ENCODE results near the gene KCNMB1.
A peak's percentile ranks its signal among the peaks of the same experiment; 100 is the strongest.

KCNMB1 gene

GRCh38 chr5:170424629-170425028, 35.5 kb upstream of the KCNMB1 start:
- no peak for DNase-seq
- Mint-ChIP-seq H3K4me3 (no peak overlapping the region), H3K9me3 (no peaks in the 10 kb centered on the region), H3K27ac (no peak overlapping the region), H3K36me3 (ENCODE audit: low read depth) (no peaks in the 10 kb centered on the region), H3K4me1 (ENCODE audit: low read depth) (peaks cover 2% of the 10 kb centered on the region), H3K27me3 (no peaks in the 10 kb centered on the region)

GRCh38 chr5:170423692-170424091, 34.5 kb upstream of the KCNMB1 start:
- H3K36me3 Mint-ChIP-seq (ENCODE audit: low read depth) = no peaks in the 10 kb centered on the region
- no peak for DNase-seq
- peaks cover 2% of the 10 kb centered on the region for H3K4me1 Mint-ChIP-seq (ENCODE audit: low read depth)
- no peaks in the 10 kb centered on the region for H3K9me3 Mint-ChIP-seq
- no peak overlapping the region for H3K27ac Mint-ChIP-seq
- H3K4me3 Mint-ChIP-seq = no peak overlapping the region
- H3K27me3 Mint-ChIP-seq = no peaks in the 10 kb centered on the region

- Mint-ChIP-seq H3K36me3 (ENCODE audit: low read depth) (no peaks in the 10 kb centered on the region), H3K27ac (no peak overlapping the region), H3K4me3 (no peak overlapping the region), H3K9me3 (no peaks in the 10 kb centered on the region), H3K27me3 (no peaks in the 10 kb centered on the region), H3K4me1 (ENCODE audit: low read depth) (peaks cover 11% of the 10 kb centered on the region)
- DNase-seq = no peak
Observed at GRCh38 chr5:170421826-170422225, 32.7 kb upstream of the KCNMB1 start.

- Mint-ChIP-seq H3K4me1 (ENCODE audit: low read depth) (peaks cover 20% of the 10 kb centered on the region), H3K36me3 (ENCODE audit: low read depth) (no peaks in the 10 kb centered on the region), H3K27ac (no peak overlapping the region), H3K4me3 (no peak overlapping the region), H3K27me3 (no peaks in the 10 kb centered on the region), H3K9me3 (no peaks in the 10 kb centered on the region)
- DNase-seq = peak; percentile 55
Observed at GRCh38 chr5:170420806-170421412, 31.7 kb upstream of the KCNMB1 start.

- Mint-ChIP-seq H3K4me1 (ENCODE audit: low read depth) (peaks cover 24% of the 10 kb centered on the region), H3K27me3 (no peaks in the 10 kb centered on the region), H3K9me3 (no peaks in the 10 kb centered on the region)
Observed at GRCh38 chr5:170419643-170420042, 30.5 kb upstream of the KCNMB1 start.

GRCh38 chr5:170418736-170419135, 29.6 kb upstream of the KCNMB1 start:
- peaks cover 24% of the 10 kb centered on the region for H3K4me1 Mint-ChIP-seq (ENCODE audit: low read depth)
- no peak for DNase-seq
- no peaks in the 10 kb centered on the region for H3K36me3 Mint-ChIP-seq (ENCODE audit: low read depth)
- H3K9me3 Mint-ChIP-seq = no peaks in the 10 kb centered on the region
- no peaks in the 10 kb centered on the region for H3K27me3 Mint-ChIP-seq
- no peak overlapping the region for H3K4me3 Mint-ChIP-seq
- no peak overlapping the region for H3K27ac Mint-ChIP-seq

More at GRCh38 chr5:170419643-170420042, 30.5 kb upstream of the KCNMB1 start:
- H3K27ac Mint-ChIP-seq = no peak overlapping the region
- DNase-seq = no peak
- no peak overlapping the region for H3K4me3 Mint-ChIP-seq
- H3K36me3 Mint-ChIP-seq (ENCODE audit: low read depth) = no peaks in the 10 kb centered on the region

- Mint-ChIP-seq H3K9me3 (no peaks in the 10 kb centered on the region), H3K4me3 (no peak overlapping the region), H3K36me3 (ENCODE audit: low read depth) (no peaks in the 10 kb centered on the region), H3K4me1 (ENCODE audit: low read depth) (peaks cover 24% of the 10 kb centered on the region), H3K27ac (no peak overlapping the region), H3K27me3 (no peaks in the 10 kb centered on the region)
- DNase-seq = no peak
Observed at GRCh38 chr5:170416526-170416925, 27.4 kb upstream of the KCNMB1 start.

- Mint-ChIP-seq H3K4me1 (ENCODE audit: low read depth) (peaks cover 22% of the 10 kb centered on the region), H3K27me3 (no peaks in the 10 kb centered on the region), H3K27ac (no peak overlapping the region)
Observed at GRCh38 chr5:170414786-170415185, 25.6 kb upstream of the KCNMB1 start.

GRCh38 chr5:170413897-170414296, 24.7 kb upstream of the KCNMB1 start:
- DNase-seq = no peak
- no peaks in the 10 kb centered on the region for H3K27me3 Mint-ChIP-seq

More at GRCh38 chr5:170414786-170415185, 25.6 kb upstream of the KCNMB1 start:
- H3K9me3 Mint-ChIP-seq = no peaks in the 10 kb centered on the region
- DNase-seq = no peak
- no peaks in the 10 kb centered on the region for H3K36me3 Mint-ChIP-seq (ENCODE audit: low read depth)
- H3K4me3 Mint-ChIP-seq = no peak overlapping the region

GRCh38 chr5:170411100-170411499, 21.9 kb upstream of the KCNMB1 start:
- no peaks in the 10 kb centered on the region for H3K27me3 Mint-ChIP-seq
- DNase-seq = no peak
- no peak overlapping the region for H3K27ac Mint-ChIP-seq
- no peaks in the 10 kb centered on the region for H3K9me3 Mint-ChIP-seq
- no peak overlapping the region for H3K4me3 Mint-ChIP-seq
- no peaks in the 10 kb centered on the region for H3K36me3 Mint-ChIP-seq (ENCODE audit: low read depth)
- H3K4me1 Mint-ChIP-seq (ENCODE audit: low read depth) = peaks cover 6% of the 10 kb centered on the region

More at GRCh38 chr5:170413897-170414296, 24.7 kb upstream of the KCNMB1 start:
- H3K27ac Mint-ChIP-seq = no peak overlapping the region
- H3K4me3 Mint-ChIP-seq = no peak overlapping the region
- H3K36me3 Mint-ChIP-seq (ENCODE audit: low read depth) = no peaks in the 10 kb centered on the region
- peaks cover 22% of the 10 kb centered on the region for H3K4me1 Mint-ChIP-seq (ENCODE audit: low read depth)
- no peaks in the 10 kb centered on the region for H3K9me3 Mint-ChIP-seq

- no peaks in the 10 kb centered on the region for H3K27me3 Mint-ChIP-seq
- no peaks in the 10 kb centered on the region for H3K36me3 Mint-ChIP-seq (ENCODE audit: low read depth)
- no peak overlapping the region for H3K4me3 Mint-ChIP-seq
- DNase-seq = no peak
- H3K4me1 Mint-ChIP-seq (ENCODE audit: low read depth) = peaks cover under 1% of the 10 kb centered on the region
- no peak overlapping the region for H3K27ac Mint-ChIP-seq
- H3K9me3 Mint-ChIP-seq = no peaks in the 10 kb centered on the region
Observed at GRCh38 chr5:170410401-170410800, 21.2 kb upstream of the KCNMB1 start.

- Mint-ChIP-seq H3K4me1 (ENCODE audit: low read depth) (no peaks in the 10 kb centered on the region), H3K4me3 (no peak overlapping the region), H3K9me3 (no peaks in the 10 kb centered on the region), H3K27ac (no peak overlapping the region), H3K36me3 (ENCODE audit: low read depth) (no peaks in the 10 kb centered on the region), H3K27me3 (no peaks in the 10 kb centered on the region)
- DNase-seq = no peak
Observed at GRCh38 chr5:170408877-170409660, 19.9 kb upstream of the KCNMB1 start.

GRCh38 chr5:170408226-170408625, 19.1 kb upstream of the KCNMB1 start:
- Mint-ChIP-seq H3K4me1 (ENCODE audit: low read depth) (no peaks in the 10 kb centered on the region), H3K9me3 (no peaks in the 10 kb centered on the region), H3K27me3 (no peaks in the 10 kb centered on the region), H3K4me3 (no peak overlapping the region), H3K36me3 (ENCODE audit: low read depth) (no peaks in the 10 kb centered on the region), H3K27ac (no peak overlapping the region)
- DNase-seq = no peak

GRCh38 chr5:170407062-170407461, 17.9 kb upstream of the KCNMB1 start:
- DNase-seq = no peak
- H3K4me3 Mint-ChIP-seq = no peak overlapping the region
- H3K36me3 Mint-ChIP-seq (ENCODE audit: low read depth) = no peaks in the 10 kb centered on the region
- no peak overlapping the region for H3K27ac Mint-ChIP-seq
- H3K27me3 Mint-ChIP-seq = no peaks in the 10 kb centered on the region
- H3K9me3 Mint-ChIP-seq = no peaks in the 10 kb centered on the region
- no peaks in the 10 kb centered on the region for H3K4me1 Mint-ChIP-seq (ENCODE audit: low read depth)

GRCh38 chr5:170405817-170406216, 16.6 kb upstream of the KCNMB1 start:
- Mint-ChIP-seq H3K27me3 (no peaks in the 10 kb centered on the region), H3K4me3 (no peak overlapping the region), H3K4me1 (ENCODE audit: low read depth) (no peaks in the 10 kb centered on the region), H3K27ac (no peak overlapping the region), H3K36me3 (ENCODE audit: low read depth) (no peaks in the 10 kb centered on the region), H3K9me3 (no peaks in the 10 kb centered on the region)
- no peak for DNase-seq

Data from activated T-cell treated with anti-CD3 and anti-CD28 coated beads, Interleukin-2, amount 50 U/mL, for 24 hours (primary cell).